ENCODE results near the gene ERGIC1. TPM values are rescaled to one million over a fixed set of nuclear protein-coding genes. Genes with fewer than 3 reads are reported as not detected.
A peak's percentile ranks its signal among the peaks of the same experiment; 100 is the strongest.

The ERGIC1 gene
- total RNA-seq, 1 donor from 2014 or later, result 79.4 TPM

DNA sequence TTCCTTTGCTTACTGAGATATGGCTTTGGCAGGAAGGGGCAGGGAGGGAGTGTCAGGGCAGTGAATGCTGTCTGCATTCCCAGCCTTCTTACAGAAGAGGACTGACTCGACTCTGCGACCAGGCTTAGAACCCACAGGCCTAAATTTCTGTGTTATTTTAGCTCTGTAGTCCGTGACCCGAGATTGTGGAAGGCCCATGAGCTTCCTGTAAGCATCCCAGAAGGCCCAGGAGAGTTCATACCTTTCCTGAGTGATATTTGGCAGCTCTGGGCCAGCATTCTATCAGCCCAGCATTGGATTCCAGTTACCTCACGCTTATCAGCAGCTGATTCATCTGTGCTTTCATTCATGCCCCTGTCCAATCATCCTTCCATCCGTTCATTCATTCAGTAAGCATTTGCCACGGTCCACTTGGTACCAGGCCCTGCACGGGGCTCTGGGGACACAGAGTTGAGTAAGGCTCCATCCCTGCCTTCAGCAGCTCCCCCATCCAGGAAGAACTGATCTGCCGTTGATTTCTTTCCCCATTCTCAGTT is 97.0 kb downstream of the ERGIC1 start:
- intact Hi-C loops (cut with micrococcal nuclease), result loop anchor here (5.0 to 10.0 kb wide), 2 partner anchors 156 to 219 kb away; partner anchors contain the start of gene DUSP1
- H3K4me3 ChIP-seq, result no peak overlapping the region

GRCh38 chr5:172932313-172933017 is 98.4 kb downstream of the ERGIC1 start:
- DNase-seq, result peak; percentile 70
- H3K36me3 ChIP-seq, result peaks cover 37% of the 10 kb centered on the region
- intact Hi-C loops (cut with micrococcal nuclease), result loop anchor here (5.0 to 10.0 kb wide), 2 partner anchors 158 to 220 kb away; partner anchors contain the start of gene DUSP1
- no peak overlapping the region for H3K4me3 ChIP-seq
- H3K27me3 ChIP-seq (ENCODE audit: low read depth), result no peaks in the 10 kb centered on the region
- H3K4me1 ChIP-seq, result peaks cover 25% of the 10 kb centered on the region
- TF ChIP-seq CTCF (IDR thresholded peaks at IDR 0.05; ENCODE audit: borderline replicate concordance), result peak; percentile 97
- peak overlapping the region; percentile 76 for H3K27ac ChIP-seq (replicated peaks)
- H3K9me3 ChIP-seq (replicated peaks), result no peaks in the 10 kb centered on the region

More for the DNA sequence above, 97.0 kb downstream of the ERGIC1 start:
- peaks cover 34% of the 10 kb centered on the region for H3K36me3 ChIP-seq
- H3K9me3 ChIP-seq (replicated peaks), result no peaks in the 10 kb centered on the region
- H3K4me1 ChIP-seq, result peaks cover 25% of the 10 kb centered on the region
- H3K27me3 ChIP-seq (ENCODE audit: low read depth), result no peaks in the 10 kb centered on the region
- H3K27ac ChIP-seq (replicated peaks), result peak overlapping the region; percentile 76
- no peak for TF ChIP-seq CTCF (IDR thresholded peaks at IDR 0.05; ENCODE audit: borderline replicate concordance)
- no peak for DNase-seq

DNA sequence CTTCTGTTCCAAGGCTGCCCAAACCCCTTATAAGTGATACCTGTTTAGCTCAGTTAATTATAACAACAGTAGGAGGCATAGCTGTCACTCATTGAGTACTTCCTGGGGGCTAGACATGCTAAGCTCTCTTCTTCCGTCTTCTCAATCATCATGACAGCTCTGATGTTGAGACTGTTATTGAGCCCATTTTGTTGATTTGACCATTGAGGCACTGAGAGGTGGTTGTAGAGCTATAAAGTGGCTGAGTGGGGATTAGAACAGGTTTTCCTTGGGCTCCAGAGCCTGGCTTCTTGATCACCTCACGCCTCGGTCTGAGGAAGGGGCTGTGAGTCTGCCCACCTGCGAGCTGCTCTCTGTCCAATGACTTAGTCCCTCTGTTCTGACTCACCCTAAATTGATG is 99.2 kb downstream of the ERGIC1 start:
- Histone ChIP-seq H3K27ac (replicated peaks) (no peak overlapping the region), H3K9me3 (replicated peaks) (no peaks in the 10 kb centered on the region), H3K27me3 (ENCODE audit: low read depth) (no peaks in the 10 kb centered on the region), H3K4me1 (peaks cover 25% of the 10 kb centered on the region), H3K4me3 (no peak overlapping the region), H3K36me3 (peaks cover 38% of the 10 kb centered on the region)
- intact Hi-C loops (cut with micrococcal nuclease), result loop anchor here (5.0 to 10.0 kb wide), 2 partner anchors 158 to 221 kb away; partner anchors contain the start of gene DUSP1
- no peak for TF ChIP-seq CTCF (IDR thresholded peaks at IDR 0.05; ENCODE audit: borderline replicate concordance)
- DNase-seq, result no peak

DNA sequence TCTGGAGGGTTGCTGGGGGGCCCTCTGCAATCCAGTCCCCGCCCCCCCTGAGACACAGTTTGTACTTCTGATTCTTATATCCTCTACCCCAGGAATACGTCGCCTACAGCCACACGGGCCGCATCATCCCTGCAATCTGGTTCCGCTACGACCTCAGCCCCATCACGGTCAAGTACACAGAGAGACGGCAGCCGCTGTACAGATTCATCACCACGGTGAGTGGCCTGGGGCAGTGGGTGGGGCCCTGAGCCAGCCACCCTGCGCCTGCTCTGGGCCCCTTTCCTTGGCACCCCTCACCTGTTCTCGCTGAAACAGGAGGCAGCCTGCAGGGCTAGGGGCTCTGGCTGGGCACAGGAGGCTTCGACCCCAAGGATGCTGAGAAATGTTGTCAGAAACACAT is 101.0 kb downstream of the ERGIC1 start:
- Histone ChIP-seq H3K27me3 (ENCODE audit: low read depth) (no peaks in the 10 kb centered on the region), H3K27ac (replicated peaks) (no peak overlapping the region), H3K9me3 (replicated peaks) (no peaks in the 10 kb centered on the region), H3K36me3 (peaks cover 36% of the 10 kb centered on the region), H3K4me1 (peaks cover 36% of the 10 kb centered on the region), H3K4me3 (no peak overlapping the region)
- DNase-seq, result no peak
- no peak for TF ChIP-seq CTCF (IDR thresholded peaks at IDR 0.05; ENCODE audit: borderline replicate concordance)
- intact Hi-C loops (cut with micrococcal nuclease), result loop anchor here (10.0 kb wide), 1 partner anchor 160 kb away; the partner anchor contains the start of gene DUSP1

GRCh38 chr5:172936401-172936800 is 102.3 kb downstream of the ERGIC1 start:
- Histone ChIP-seq H3K27me3 (ENCODE audit: low read depth) (no peaks in the 10 kb centered on the region), H3K9me3 (replicated peaks) (no peaks in the 10 kb centered on the region), H3K27ac (replicated peaks) (no peak overlapping the region), H3K4me1 (peaks cover 37% of the 10 kb centered on the region), H3K36me3 (peaks cover 36% of the 10 kb centered on the region), H3K4me3 (no peak overlapping the region)
- intact Hi-C loops (cut with micrococcal nuclease), result loop anchor here (10.0 kb wide), 1 partner anchor 162 kb away; the partner anchor contains the start of gene DUSP1
- TF ChIP-seq CTCF (IDR thresholded peaks at IDR 0.05; ENCODE audit: borderline replicate concordance), result no peak
- no peak for DNase-seq

Data from left ventricle myocardium inferior (tissue), 1 donor.